Measurements from ENCODE around the gene DHRS3. TPM values are rescaled to one million over a fixed set of nuclear protein-coding genes. Genes with fewer than 3 reads are reported as not detected.

The DHRS3 gene
- total and polyA plus RNA-seq, 2 of the 13 experiments (the other 11 are each of a cell fraction or from before 2014, with no cell fraction given), result 48.5 to 90.5 TPM

DNA sequence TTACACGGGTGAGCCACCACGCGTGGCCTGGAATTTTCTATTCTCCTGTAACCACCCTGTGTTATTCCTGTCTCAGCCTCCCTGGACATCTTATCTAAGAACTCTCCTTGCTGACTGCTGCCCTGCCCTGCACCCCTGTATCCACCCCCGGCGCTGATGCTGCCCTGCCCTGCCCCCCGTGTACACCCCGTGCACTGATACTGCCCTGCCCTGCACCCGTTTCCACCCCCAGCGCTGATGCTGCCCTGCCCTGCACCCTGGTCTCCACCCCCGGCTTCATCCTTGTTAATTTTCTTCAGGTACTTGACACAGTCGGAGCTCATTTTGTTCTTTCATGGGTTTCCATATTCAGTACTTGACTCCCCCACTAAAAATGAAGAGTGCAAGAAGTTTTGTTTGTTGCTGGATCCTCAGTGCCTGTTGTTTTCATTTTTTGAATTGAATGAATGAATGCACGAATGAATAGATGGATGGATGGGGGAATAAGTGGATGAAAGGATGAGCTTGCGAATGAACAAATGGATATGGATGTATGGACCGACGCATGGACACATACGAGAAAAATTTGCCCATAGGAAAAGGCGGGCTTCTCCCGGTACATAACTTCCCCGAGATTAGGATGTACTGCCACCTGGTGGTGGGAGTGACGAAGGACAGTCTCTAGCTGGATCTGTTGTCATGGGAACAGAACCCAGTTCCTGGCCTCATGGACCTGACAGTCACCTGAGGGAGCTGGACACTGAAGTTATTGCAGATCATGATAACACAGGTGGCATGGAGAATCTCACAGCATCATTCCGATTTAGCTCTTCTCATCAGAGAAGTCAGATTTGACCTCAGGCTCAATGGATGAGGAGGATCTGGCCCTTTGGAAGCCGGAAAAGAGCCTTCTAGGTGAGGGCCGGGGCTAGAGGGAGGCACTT, 40.8 kb upstream of the DHRS3 start (continued):
- TF ChIP-seq, protein P1, sequence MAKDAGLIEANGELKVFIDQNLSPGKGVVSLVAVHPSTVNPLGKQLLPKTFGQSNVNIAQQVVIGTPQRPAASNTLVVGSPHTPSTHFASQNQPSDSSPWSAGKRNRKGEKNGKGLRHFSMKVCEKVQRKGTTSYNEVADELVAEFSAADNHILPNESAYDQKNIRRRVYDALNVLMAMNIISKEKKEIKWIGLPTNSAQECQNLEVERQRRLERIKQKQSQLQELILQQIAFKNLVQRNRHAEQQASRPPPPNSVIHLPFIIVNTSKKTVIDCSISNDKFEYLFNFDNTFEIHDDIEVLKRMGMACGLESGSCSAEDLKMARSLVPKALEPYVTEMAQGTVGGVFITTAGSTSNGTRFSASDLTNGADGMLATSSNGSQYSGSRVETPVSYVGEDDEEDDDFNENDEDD (CRISPR knock-in tag; IDR thresholded peaks at IDR 0.05; ENCODE audit: borderline replicate concordance), result peak; percentile 71; the same call in 1 of the 2 replicates
- TF ChIP-seq RXRB (CRISPR knock-in tag; IDR thresholded peaks at IDR 0.05; ENCODE audit: borderline replicate concordance) (peak; percentile 64; the same call in 1 of the 2 replicates), SOX5 (CRISPR knock-in tag; IDR thresholded peaks at IDR 0.05; ENCODE audit: borderline replicate concordance) (peak; percentile 12; the same call in 1 of the 2 replicates), IRF2 (CRISPR knock-in tag; IDR thresholded peaks at IDR 0.05) (0 out of 2 replicates have a peak, but pooled peaks have one; percentile 32), TERF1 (CRISPR knock-in tag; IDR thresholded peaks at IDR 0.05) (no peak), ISX (CRISPR knock-in tag; conservative IDR thresholded peaks at IDR 0.05) (no peak), PPARG (CRISPR knock-in tag; conservative IDR thresholded peaks at IDR 0.05) (0 out of 2 replicates have a peak, but pooled peaks have one; percentile 22), TCF12 (IDR thresholded peaks at IDR 0.05) (no peak), TCF12 (CRISPR knock-in tag; IDR thresholded peaks at IDR 0.05) (no peak), ZNF589 (CRISPR knock-in tag; conservative IDR thresholded peaks at IDR 0.05) (no peak), SPEN (CRISPR knock-in tag; IDR thresholded peaks at IDR 0.05; ENCODE audit: low read depth) (no peak)
- TF ChIP-seq, protein P2, sequence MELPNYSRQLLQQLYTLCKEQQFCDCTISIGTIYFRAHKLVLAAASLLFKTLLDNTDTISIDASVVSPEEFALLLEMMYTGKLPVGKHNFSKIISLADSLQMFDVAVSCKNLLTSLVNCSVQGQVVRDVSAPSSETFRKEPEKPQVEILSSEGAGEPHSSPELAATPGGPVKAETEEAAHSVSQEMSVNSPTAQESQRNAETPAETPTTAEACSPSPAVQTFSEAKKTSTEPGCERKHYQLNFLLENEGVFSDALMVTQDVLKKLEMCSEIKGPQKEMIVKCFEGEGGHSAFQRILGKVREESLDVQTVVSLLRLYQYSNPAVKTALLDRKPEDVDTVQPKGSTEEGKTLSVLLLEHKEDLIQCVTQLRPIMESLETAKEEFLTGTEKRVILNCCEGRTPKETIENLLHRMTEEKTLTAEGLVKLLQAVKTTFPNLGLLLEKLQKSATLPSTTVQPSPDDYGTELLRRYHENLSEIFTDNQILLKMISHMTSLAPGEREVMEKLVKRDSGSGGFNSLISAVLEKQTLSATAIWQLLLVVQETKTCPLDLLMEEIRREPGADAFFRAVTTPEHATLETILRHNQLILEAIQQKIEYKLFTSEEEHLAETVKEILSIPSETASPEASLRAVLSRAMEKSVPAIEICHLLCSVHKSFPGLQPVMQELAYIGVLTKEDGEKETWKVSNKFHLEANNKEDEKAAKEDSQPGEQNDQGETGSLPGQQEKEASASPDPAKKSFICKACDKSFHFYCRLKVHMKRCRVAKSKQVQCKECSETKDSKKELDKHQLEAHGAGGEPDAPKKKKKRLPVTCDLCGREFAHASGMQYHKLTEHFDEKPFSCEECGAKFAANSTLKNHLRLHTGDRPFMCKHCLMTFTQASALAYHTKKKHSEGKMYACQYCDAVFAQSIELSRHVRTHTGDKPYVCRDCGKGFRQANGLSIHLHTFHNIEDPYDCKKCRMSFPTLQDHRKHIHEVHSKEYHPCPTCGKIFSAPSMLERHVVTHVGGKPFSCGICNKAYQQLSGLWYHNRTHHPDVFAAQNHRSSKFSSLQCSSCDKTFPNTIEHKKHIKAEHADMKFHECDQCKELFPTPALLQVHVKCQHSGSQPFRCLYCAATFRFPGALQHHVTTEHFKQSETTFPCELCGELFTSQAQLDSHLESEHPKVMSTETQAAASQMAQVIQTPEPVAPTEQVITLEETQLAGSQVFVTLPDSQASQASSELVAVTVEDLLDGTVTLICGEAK (IDR thresholded peaks at IDR 0.05), result no peak
- TF ChIP-seq, protein P2 (CRISPR knock-in tag; IDR thresholded peaks at IDR 0.05), result no peak
- TF ChIP-seq, protein P3, sequence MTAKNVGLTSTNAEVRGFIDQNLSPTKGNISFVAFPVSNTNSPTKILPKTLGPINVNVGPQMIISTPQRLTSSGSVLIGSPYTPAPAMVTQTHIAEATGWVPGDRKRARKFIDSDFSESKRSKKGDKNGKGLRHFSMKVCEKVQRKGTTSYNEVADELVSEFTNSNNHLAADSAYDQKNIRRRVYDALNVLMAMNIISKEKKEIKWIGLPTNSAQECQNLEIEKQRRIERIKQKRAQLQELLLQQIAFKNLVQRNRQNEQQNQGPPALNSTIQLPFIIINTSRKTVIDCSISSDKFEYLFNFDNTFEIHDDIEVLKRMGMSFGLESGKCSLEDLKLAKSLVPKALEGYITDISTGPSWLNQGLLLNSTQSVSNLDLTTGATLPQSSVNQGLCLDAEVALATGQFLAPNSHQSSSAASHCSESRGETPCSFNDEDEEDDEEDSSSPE (CRISPR knock-in tag; IDR thresholded peaks at IDR 0.05), result peak; percentile 58; the same call in 1 of the 2 replicates
- TF ChIP-seq, protein P4, sequence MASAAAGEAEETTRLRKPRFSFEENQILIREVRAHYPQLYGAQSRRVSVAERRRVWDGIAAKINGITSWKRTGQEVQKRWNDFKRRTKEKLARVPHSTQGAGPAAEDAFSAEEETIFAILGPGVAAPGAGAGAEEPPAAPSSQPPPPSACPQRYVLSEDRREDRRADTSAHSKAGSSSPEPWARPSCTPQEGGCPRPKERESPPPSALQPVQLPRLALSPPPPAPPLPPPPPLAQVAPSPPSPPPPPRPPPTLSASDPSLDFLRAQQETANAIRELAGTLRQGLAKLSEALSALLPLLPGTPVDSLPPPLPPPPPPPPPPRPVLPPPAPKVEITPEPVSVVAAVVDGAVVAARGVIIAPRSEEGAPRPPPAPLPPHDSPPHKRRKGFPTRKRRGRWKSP (CRISPR knock-in tag; IDR thresholded peaks at IDR 0.05), result no peak
